GM10847 (cell line): ENCODE measurements around the gene ASCC3.

Source experiments
- POLR2A ChIP-seq: IDR thresholded peaks from 2 replicates; pipeline ENCODE4 v1.6.1; 2011; ENCODE audit not compliant: insufficient read length; ENCODE audit errors: extremely low read depth

ASCC3 gene

DNA sequence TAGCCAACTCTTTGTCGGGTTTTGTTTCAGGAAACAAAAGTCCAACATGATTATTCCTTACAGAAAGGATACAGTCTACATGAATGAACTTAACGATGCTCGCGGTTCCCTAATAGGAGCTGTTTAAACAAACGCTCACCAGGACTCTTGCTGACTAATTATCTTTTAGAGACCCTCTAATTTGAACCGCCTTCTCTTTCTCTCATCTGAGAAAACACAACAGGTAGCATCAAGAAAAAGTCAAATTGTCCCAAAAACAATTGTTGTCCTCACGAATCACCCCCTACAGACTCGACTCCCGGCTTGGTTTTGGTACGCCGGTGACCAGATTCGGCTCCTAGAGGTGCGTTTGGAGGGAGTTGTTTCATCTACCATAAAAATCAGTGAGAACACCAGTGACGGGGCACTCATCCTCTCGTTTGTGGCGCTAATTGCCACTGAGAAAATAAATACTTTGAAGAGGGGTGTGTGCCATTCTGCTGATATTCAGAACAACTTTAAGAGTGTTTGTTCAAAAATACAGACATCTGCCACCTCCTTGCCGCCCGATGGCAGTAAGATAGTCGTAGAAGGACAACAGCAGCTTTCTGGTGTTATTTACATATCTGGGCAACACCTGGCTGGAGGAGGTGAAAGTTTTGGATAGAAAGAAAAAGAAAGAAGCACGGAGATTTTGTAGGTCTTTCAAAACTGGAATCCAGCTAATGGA lies 415.3 kb downstream of the ASCC3 start:
- TF ChIP-seq POLR2A = no peak

DNA sequence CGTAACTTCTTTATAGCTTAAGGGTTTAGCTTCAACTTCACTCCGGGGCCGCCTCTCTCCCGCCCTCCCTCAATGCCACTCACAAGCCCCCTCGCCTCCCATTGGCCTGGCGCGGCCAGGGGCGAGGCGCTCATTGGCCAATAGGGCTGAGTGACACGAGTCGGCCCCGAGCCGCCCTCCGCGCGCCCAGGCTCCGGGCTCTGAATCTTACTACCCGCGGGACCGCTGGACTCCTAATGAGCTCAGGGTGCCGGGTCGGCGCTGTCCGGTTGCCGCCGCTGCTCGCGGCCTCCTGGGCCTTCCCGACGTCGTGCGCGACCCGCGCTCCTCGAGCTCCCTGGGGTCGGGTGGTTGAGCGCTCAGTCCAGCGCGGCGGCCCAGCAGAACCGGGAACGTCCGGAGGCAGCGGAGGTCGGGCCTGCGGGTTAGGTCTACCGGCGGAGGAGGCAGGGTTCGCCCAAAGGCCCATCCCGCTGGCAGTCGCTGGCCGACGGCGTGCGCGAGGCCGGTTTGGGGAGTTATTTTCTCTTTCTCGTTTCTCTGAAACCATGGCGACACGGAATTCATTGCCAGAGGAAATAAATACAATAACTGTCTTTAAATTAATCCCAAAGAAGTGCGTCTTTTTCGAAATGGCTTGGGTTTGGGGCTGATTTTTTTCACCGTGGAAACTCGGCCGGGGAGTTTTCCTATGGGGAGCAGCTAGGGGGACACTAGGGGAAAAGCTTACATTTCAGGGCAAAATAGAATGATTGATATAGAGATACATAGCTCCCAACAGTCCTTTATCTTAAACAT lies 416.0 kb downstream of the ASCC3 start, which contains the start of gene SIM1:
Gene SIM1, minus strand, starts transcription at position 19 of the 798 bp plus-strand sequence. CDS start 1,453 bp downstream, outside the sequence.
- TF ChIP-seq POLR2A = no peak

DNA sequence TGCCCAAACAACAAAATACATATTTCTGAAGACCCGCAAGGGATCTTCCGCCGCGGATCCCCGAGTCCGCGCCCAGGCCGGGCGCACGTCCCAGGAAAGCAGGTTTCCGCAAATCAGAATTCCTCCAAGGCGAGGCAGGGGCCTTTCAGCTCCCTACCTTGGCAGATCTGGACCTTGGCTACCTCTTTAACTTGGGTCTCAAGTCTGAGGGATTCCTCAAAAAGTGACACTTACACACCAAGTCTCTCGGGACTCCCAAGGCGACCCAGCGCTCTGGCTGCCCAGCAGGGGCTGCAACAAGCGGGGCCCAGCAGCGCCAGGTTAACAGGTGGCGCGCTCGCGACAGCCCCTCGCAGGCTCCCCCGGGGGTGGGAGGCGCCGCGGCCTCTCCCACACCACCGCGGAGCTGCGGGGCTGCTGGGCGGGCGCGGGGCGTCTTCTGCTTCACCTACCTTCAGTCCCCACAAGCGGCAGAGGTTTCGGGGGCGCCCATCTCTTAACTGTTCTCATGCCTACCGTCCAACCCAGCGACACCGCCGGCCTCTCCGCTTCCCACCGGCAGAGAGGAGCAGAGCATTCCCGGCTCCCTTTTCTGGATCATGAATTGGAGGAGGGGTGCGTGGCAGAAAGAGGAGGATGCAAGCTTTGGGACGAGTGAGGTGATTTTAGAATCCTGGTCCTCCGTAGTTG lies 416.8 kb downstream of the ASCC3 start:
- no peak for TF ChIP-seq POLR2A

DNA sequence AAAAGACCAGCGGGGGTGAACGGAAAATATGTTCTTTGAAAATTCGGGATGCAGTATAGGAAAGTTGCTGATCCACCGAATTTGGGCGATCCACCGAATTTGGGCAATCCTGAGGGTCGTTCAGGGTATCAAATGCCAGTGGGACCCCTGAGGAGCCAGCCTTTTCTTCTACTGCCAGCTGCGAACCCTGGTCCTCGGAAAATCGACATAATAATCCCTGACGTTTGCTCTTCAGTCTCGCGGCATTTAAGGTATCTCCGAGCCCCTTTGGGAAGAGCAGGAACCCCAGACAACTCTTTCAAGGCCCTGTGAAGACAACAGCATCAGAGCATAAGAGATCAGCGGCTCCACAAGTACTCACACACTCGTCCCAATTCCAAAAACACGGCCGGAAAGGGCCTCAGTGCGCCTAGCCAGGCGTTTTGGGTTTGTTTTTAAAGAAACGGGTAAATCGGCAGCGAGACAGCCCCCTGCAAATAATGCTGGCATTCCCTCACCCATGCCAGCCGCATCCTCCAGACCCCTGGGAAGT lies 417.4 kb downstream of the ASCC3 start:
- no peak for TF ChIP-seq POLR2A

DNA sequence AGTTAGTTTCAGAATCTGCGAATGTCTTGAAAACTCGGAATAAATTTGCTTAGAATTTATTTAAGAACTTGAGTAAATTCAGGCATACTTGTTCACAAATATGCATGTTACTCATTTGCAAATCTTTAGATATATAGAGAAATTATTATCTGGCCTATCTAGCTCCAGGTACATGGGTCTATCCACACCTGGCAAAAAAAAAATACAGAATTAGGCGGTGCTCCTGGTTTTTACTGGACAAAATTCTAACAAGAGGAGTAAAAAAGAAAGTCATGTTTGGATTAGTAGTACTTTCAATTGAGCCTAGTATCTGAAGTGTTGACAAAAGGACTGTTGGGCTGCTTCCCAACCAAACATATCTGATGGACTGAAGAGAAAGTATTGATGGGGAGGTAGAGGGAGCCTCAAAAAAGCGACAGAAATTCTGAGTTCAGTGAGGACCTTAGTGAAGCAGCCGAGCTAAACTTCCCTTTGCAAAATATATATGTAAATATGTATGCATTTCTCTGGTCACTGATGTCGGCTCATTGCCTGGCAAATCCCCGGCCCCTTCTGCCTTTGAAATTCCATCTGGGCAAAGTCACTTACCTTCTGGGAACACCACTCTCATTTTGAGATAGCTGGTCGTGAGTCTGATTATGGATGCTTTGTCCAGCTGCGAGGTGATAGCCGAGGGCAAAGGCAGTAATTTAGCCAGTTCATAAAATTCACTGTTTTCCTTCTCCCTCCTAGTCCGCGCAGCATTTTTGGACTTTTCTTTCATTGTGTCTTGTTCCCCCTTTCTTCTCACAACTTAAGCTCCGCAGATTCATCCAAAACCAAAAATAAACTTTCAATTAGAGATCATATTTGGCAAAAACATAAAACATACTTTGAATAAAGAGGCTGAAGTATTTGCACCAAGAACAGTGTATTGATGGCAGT lies 418.2 kb downstream of the ASCC3 start:
- TF ChIP-seq POLR2A = no peak

DNA sequence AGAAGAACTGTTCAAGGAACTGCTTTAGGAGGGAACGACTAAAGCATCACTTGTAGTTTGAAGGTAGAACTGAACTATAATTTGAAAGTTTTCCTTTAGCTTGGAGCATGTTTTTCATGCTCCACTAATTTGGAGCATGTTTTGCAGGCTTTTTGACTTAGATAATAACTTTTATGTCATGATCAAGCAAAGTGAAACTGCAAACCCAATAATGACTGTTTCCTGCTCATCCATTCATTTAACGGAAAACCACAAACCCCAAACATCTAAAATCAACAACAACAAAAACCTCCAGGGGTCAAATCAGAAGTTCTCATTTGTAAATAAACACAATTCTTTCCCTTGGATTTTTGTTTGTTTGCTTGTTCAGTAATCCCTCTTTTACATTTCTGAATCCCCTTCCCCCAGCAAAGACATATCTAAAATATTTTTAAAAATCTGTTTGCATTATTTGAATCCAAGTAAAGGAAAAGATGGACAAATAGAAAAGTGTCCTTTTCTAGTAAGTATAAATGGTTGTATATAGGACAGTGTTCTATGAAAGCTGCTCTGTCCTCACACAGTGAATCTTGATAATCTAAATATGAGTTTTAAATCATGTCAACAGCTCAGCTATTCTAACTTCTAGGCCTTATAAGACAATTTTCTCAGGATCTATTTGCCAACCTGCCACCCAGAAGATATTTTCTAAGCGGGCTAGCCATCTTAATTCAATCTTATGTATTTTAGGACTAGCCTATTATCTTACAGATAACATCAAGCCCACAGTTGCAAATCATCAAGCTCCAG lies 419.0 kb downstream of the ASCC3 start:
- TF ChIP-seq POLR2A = no peak

DNA sequence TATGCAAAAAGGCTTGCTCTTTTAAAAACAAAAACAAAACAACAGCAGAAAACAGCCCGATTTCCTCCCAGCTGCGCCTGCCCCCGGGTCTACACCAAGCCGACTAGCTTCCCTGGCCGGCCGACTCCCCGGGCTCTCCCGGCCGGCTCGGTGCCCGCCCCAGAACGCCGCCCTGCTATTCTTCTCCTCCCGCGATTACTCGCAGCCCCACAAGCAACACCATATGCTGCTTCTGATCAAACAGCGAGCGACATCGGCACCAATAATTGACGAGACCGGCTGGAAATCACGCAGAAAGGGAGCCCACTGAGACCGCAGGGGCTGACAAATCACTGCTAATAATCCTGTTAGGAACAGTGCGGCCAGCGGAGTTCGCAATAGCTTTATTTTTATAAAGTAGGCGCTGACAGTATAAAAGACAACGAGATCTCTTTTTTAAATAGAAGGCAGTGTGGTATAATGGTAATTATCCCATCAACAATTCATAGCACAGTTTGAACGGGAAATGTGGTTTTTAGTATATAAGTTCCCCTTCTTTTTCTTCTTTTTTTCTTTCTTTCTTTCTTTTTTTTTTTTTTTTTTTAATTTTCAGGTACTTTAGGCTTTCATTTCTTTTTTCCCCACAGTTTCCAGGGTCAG lies 419.7 kb downstream of the ASCC3 start:
- TF ChIP-seq POLR2A = no peak

DNA sequence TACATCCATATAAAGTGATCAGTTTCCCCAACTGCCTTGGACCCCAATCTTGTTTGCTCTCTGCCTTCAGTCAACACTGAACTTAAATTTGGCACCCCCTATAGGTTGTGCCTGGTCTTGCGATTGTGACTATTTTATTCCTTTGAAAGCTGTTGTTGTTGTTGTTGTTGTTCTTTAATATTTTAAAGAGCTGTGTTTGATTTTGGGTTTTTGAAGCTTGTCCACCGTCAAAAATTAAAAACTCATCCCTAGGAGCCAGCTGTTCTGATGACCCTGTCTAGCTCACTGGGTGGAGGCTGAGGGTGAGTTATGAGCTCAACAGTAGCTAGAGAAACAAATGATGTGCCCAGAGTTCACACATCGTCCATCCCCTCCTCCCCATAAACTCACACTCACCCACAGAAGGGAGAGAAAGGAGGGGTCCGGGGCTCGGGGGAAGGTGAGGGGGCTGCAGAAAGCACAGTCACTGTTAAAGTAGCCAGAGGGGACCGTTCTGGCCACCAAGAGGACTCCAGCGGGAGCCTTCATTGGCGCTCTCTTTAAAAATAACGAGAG lies 420.4 kb downstream of the ASCC3 start:
- no peak for TF ChIP-seq POLR2A

DNA sequence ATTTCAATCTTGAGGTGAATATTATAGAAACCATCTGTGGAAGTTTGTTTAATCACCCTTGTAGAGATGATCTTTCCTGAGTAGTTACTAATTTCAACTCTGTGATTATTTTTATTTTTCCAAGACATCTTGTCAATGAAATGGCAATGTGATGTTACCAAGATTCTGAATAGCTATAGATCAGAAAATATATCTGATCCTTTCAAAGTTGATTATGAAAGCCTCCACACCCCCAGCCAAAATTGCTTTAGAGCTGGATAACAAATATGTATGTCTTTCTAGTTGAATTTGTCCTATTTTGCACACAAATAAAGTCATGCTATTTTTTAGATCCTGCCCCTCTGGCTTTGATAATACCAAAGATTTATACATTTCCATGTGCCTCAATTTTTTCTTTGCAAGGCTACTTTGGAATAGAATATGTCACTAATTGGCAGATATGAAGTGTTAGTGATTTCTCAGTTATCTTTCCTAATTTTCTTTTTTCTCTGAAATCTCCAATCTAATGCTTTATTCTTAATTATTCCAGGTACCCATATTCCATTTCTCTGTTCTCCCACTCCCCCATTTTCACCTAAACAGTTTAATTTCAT lies 421.4 kb downstream of the ASCC3 start:
- TF ChIP-seq POLR2A = no peak

DNA sequence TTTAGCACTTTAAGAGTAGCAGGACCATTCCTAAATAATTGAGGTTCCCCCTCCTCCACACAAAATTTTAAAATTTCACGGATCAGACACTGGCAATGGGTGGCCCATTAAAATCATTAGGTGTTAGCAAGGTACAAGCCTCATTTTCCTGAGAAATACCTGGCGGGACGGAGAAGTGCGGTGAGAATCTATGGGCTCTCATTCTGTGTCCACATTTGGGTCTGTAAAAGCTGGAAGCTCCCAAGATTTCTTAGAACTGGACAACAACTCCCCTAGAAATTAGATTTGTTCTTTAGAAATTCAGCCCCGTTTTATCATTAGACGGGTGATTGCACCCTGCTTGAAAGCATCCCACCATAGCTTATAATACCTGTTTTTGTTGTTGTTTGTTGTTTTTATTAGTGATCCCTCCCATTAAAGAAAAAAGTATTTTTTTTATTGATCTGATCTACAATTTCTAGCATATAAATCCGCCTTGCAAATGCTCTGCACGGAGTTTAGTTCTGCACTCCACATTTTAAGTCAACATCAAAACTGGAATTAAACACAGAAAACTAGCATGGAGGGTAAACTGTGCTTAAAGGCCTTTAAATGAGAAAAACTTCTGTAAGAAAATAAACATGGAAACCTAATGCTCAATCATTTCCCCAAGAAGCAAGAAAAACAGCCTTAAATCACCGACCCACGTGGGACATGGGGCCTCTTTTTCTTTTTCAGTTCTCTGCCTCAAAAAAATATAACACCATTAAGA lies 422.1 kb downstream of the ASCC3 start:
- TF ChIP-seq POLR2A = no peak
